ENCODE data around the gene CLIC3. TPM values are rescaled to one million over a fixed set of nuclear protein-coding genes. Genes with fewer than 3 reads are reported as not detected.
A peak's percentile ranks its signal among the peaks of the same experiment; 100 is the strongest.

Gene CLIC3
- total RNA-seq, 1 donor from 2014 or later, result 38.6 TPM

- H3K27me3 Mint-ChIP-seq, result peaks cover 6% of the 10 kb centered on the region
- TF ChIP-seq CTCF (conservative IDR thresholded peaks at IDR 0.05), result no peak
- peak overlapping the region; percentile 82 for H3K4me3 Mint-ChIP-seq
- H3K36me3 Mint-ChIP-seq, result no peaks in the 10 kb centered on the region
- H3K27ac Mint-ChIP-seq, result peak overlapping the region; percentile 67
- no peak for DNase-seq (ENCODE audit: extremely low spot score, unreplicated experiment)
- H3K4me1 Mint-ChIP-seq (ENCODE audit: unreplicated experiment), result peaks cover 7% of the 10 kb centered on the region
- H3K9me3 Mint-ChIP-seq, result no peaks in the 10 kb centered on the region
Measured at GRCh38 chr9:136990242-136990911, 6.0 kb downstream of the CLIC3 start.

- peak overlapping the region; percentile 17 for H3K27ac Mint-ChIP-seq
- H3K9me3 Mint-ChIP-seq, result no peaks in the 10 kb centered on the region
- peaks cover 9% of the 10 kb centered on the region for H3K27me3 Mint-ChIP-seq
- H3K36me3 Mint-ChIP-seq, result no peaks in the 10 kb centered on the region
- TF ChIP-seq CTCF (conservative IDR thresholded peaks at IDR 0.05), result no peak
- no peak overlapping the region for H3K4me3 Mint-ChIP-seq
- no peak for DNase-seq (ENCODE audit: extremely low spot score, unreplicated experiment)
- H3K4me1 Mint-ChIP-seq (ENCODE audit: unreplicated experiment), result peaks cover 7% of the 10 kb centered on the region
Measured at GRCh38 chr9:136988872-136989271, 7.5 kb downstream of the CLIC3 start.

- H3K9me3 Mint-ChIP-seq, result no peaks in the 10 kb centered on the region
- DNase-seq (ENCODE audit: extremely low spot score, unreplicated experiment), result no peak
Measured at GRCh38 chr9:136985853-136986252, 10.5 kb downstream of the CLIC3 start.

GRCh38 chr9:136985027-136985602 lies 11.3 kb downstream of the CLIC3 start:
- H3K9me3 Mint-ChIP-seq, result no peaks in the 10 kb centered on the region
- peaks cover 11% of the 10 kb centered on the region for H3K27me3 Mint-ChIP-seq
- no peaks in the 10 kb centered on the region for H3K36me3 Mint-ChIP-seq
- TF ChIP-seq CTCF (conservative IDR thresholded peaks at IDR 0.05), result no peak
- no peak for DNase-seq (ENCODE audit: extremely low spot score, unreplicated experiment)
- H3K4me1 Mint-ChIP-seq (ENCODE audit: unreplicated experiment), result peaks cover 12% of the 10 kb centered on the region
- no peak overlapping the region for H3K4me3 Mint-ChIP-seq
- H3K27ac Mint-ChIP-seq, result no peak overlapping the region

More at GRCh38 chr9:136985853-136986252, 10.5 kb downstream of the CLIC3 start:
- Mint-ChIP-seq H3K4me1 (ENCODE audit: unreplicated experiment) (peaks cover 8% of the 10 kb centered on the region), H3K36me3 (no peaks in the 10 kb centered on the region), H3K27me3 (peaks cover 11% of the 10 kb centered on the region), H3K4me3 (no peak overlapping the region), H3K27ac (no peak overlapping the region)
- no peak for TF ChIP-seq CTCF (conservative IDR thresholded peaks at IDR 0.05)

- TF ChIP-seq CTCF (conservative IDR thresholded peaks at IDR 0.05), result no peak
- Mint-ChIP-seq H3K9me3 (no peaks in the 10 kb centered on the region), H3K4me3 (no peak overlapping the region), H3K36me3 (no peaks in the 10 kb centered on the region), H3K27ac (no peak overlapping the region), H3K27me3 (peaks cover 11% of the 10 kb centered on the region), H3K4me1 (ENCODE audit: unreplicated experiment) (peaks cover 8% of the 10 kb centered on the region)
- DNase-seq (ENCODE audit: extremely low spot score, unreplicated experiment), result no peak
Measured at GRCh38 chr9:136984464-136985026, 11.8 kb downstream of the CLIC3 start.

All from type B pancreatic cell (in vitro differentiated cells).